Right cardiac atrium (tissue), 5 donors: ENCODE results near the gene UBE2L5. TPM values are rescaled to one million over a fixed set of nuclear protein-coding genes. Genes with fewer than 3 reads are reported as not detected.

Experiments
- ATAC-seq, 2 donors: fragments of 200-7000 bp; cut with Tn5 transposase; one replicate each; pipeline versions ENCODE4 v1.8.0 to v1.9.1; 2020; ENCODE audit warnings: moderate library complexity in 2 of 2, mild to moderate bottlenecking in 1 of 2
- DNase-seq, 3 donors: peaks; one replicate each; pipeline ENCODE4 v3.0.0-alpha.2; 2020
- H3K27ac ChIP-seq: one replicate; pipeline ENCODE4 v1.5.1; 2013; ENCODE audit warnings: mild to moderate bottlenecking, low read length, control low read depth, moderate library complexity
- H3K27me3 ChIP-seq: one replicate; pipeline ENCODE4 v1.6.1; 2013; ENCODE audit not compliant: control insufficient read depth, insufficient read depth
- H3K4me1 ChIP-seq: one replicate; pipeline ENCODE4 v1.6.1; 2013; ENCODE audit warnings: low read length; ENCODE audit not compliant: control insufficient read depth, insufficient read depth
- H3K4me3 ChIP-seq: one replicate; pipeline ENCODE4 v1.5.1; 2013; ENCODE audit warnings: low read length, control low read depth
- H3K9me3 ChIP-seq: one replicate; pipeline ENCODE4 v1.6.1; 2013; ENCODE audit warnings: low read length; ENCODE audit not compliant: control insufficient read depth
- WGBS: extraction: QIAGEN DNeasy Blood & Tissue Kit; methylation state at CpG from one replicate; pipeline ENCODE4 v1.1.7; 2013; 5-methylcytosine and 5-hydroxymethylcytosine counted together
- intact Hi-C, 4 donors: fragments of 100-400 bp; cut with DNase I; formaldehyde crosslinking; loops; one replicate each; pipeline versions ENCODE4 v1.11.0 to v1.14.0; 2022 to 2023
- polyA plus RNA-seq: library from polyadenylated mRNA; stranded (reverse); fragments of 200-250 nt; gene quantifications from one replicate; pipeline ENCODE4 v1.2.3, GENCODE V29; 2013
- total RNA-seq, 4 donors: library from RNA; stranded (reverse); fragmentation: NEBNext Ultra II Directional; extraction: Animal tissue kit (Norgen Biotek cat#: 25700); gene quantifications; one replicate each; pipeline ENCODE4 v1.2.1, GENCODE V29; 2021
- donor health status: healthy with polysubstance abuse.
- donor health status: DM: no; HTN: yes; CAD: no.
- donor health status: DM: no; HTN: no; CAD: no.
- donor health status: DM: no; HTN: yes; CAD: no; lungs with severe emphysema.
- donor health status: DM: yes; HTN: yes; CAD: no.

UBE2L5 gene
- total and polyA plus RNA-seq, 5 donors = not detected

- Histone ChIP-seq H3K27ac (peak overlapping the region; percentile 98), H3K9me3 (no peaks in the 10 kb centered on the region), H3K4me3 (peak overlapping the region; percentile 85), H3K4me1 (no peaks in the 10 kb centered on the region), H3K27me3 (no peaks in the 10 kb centered on the region)
- ATAC-seq (peak; percentile 96), DNase-seq (peak; percentile 91 to 97 (median 96))
- WGBS = 6% methylated on average over 52 of the region's 53 CpGs
- intact Hi-C loops = no loop called here
Measured at GRCh38 chr13:30421093-30422053, 920 bp upstream of the UBE2L5 start.

- ATAC-seq (no peak), DNase-seq (no peak)
- intact Hi-C loops = no loop called here
- Histone ChIP-seq H3K4me1 (no peaks in the 10 kb centered on the region), H3K27ac (no peak overlapping the region), H3K9me3 (no peaks in the 10 kb centered on the region), H3K4me3 (no peak overlapping the region), H3K27me3 (no peaks in the 10 kb centered on the region)
- 93% methylated on average over 3 of the region's 3 CpGs for WGBS
Measured at GRCh38 chr13:30423891-30424290, 1.6 kb downstream of the UBE2L5 start.

- Histone ChIP-seq H3K9me3 (no peaks in the 10 kb centered on the region), H3K27ac (no peak overlapping the region), H3K4me1 (no peaks in the 10 kb centered on the region), H3K27me3 (no peaks in the 10 kb centered on the region), H3K4me3 (no peak overlapping the region)
- intact Hi-C loops = no loop called here
- ATAC-seq (no peak), DNase-seq (no peak)
- WGBS = 93% methylated on average over 3 of the region's 3 CpGs
Measured at GRCh38 chr13:30429235-30429634, 6.9 kb downstream of the UBE2L5 start.

- Histone ChIP-seq H3K9me3 (no peaks in the 10 kb centered on the region), H3K4me3 (no peak overlapping the region), H3K27me3 (no peaks in the 10 kb centered on the region), H3K4me1 (no peaks in the 10 kb centered on the region), H3K27ac (no peak overlapping the region)
- DNase-seq (no peak), ATAC-seq (no peak)
- 60% methylated on average over 6 of the region's 6 CpGs for WGBS
- intact Hi-C loops = loop anchor here in 1 of 4 donors (10.0 kb wide), 1 partner anchor 295 kb away; no protein-coding TSS in a partner anchor
Measured at GRCh38 chr13:30429721-30430694, 7.7 kb downstream of the UBE2L5 start.

GRCh38 chr13:30431269-30431940, 9.1 kb downstream of the UBE2L5 start:
- Histone ChIP-seq H3K27ac (no peak overlapping the region), H3K27me3 (no peaks in the 10 kb centered on the region), H3K9me3 (no peaks in the 10 kb centered on the region), H3K4me3 (no peak overlapping the region), H3K4me1 (no peaks in the 10 kb centered on the region)
- 68% methylated on average over 2 of the region's 2 CpGs for WGBS
- intact Hi-C loops = loop anchor here in 1 of 4 donors (10.0 kb wide), 1 partner anchor 297 kb away; no protein-coding TSS in a partner anchor
- no peak for DNase-seq
- no peak for ATAC-seq

GRCh38 chr13:30435911-30436451, 13.7 kb downstream of the UBE2L5 start:
- intact Hi-C loops = loop anchor here in 1 of 4 donors (10.0 kb wide), 1 partner anchor 301 kb away; no protein-coding TSS in a partner anchor
- WGBS = 52% methylated on average over 3 of the region's 3 CpGs
- H3K27ac ChIP-seq = no peak overlapping the region
- H3K4me1 ChIP-seq = no peaks in the 10 kb centered on the region
- H3K27me3 ChIP-seq = no peaks in the 10 kb centered on the region
- H3K4me3 ChIP-seq = no peak overlapping the region
- no peak for DNase-seq
- H3K9me3 ChIP-seq = no peaks in the 10 kb centered on the region
- ATAC-seq = no peak

GRCh38 chr13:30437177-30437576, 14.9 kb downstream of the UBE2L5 start:
- intact Hi-C loops = loop anchor here in 1 of 4 donors (10.0 kb wide), 1 partner anchor 302 kb away; no protein-coding TSS in a partner anchor
- H3K9me3 ChIP-seq = no peaks in the 10 kb centered on the region
- no peak overlapping the region for H3K27ac ChIP-seq
- ATAC-seq (no peak), DNase-seq (no peak)
- H3K4me1 ChIP-seq = no peaks in the 10 kb centered on the region
- 82% methylated on average over 8 of the region's 8 CpGs for WGBS
- no peak overlapping the region for H3K4me3 ChIP-seq
- H3K27me3 ChIP-seq = no peaks in the 10 kb centered on the region

- ATAC-seq (no peak), DNase-seq (no peak)
- no peak overlapping the region for H3K27ac ChIP-seq
- H3K27me3 ChIP-seq = no peaks in the 10 kb centered on the region
- intact Hi-C loops = loop anchor here in 1 of 4 donors (10.0 kb wide), 1 partner anchor 303 kb away; no protein-coding TSS in a partner anchor
- no peak overlapping the region for H3K4me3 ChIP-seq
- no peaks in the 10 kb centered on the region for H3K9me3 ChIP-seq
- 90% methylated on average over 3 of the region's 3 CpGs for WGBS
- no peaks in the 10 kb centered on the region for H3K4me1 ChIP-seq
Measured at GRCh38 chr13:30438286-30438685, 16.0 kb downstream of the UBE2L5 start.

GRCh38 chr13:30440910-30441703, 18.8 kb downstream of the UBE2L5 start:
- Histone ChIP-seq H3K9me3 (no peaks in the 10 kb centered on the region), H3K27me3 (no peaks in the 10 kb centered on the region), H3K4me3 (no peak overlapping the region), H3K27ac (no peak overlapping the region), H3K4me1 (peaks cover 3% of the 10 kb centered on the region)
- no peak for DNase-seq
- intact Hi-C loops = loop anchor here in 1 of 4 donors (10.0 kb wide), 1 partner anchor 306 kb away; no protein-coding TSS in a partner anchor
- 64% methylated on average over 8 of the region's 8 CpGs for WGBS
- ATAC-seq = no peak
